ENCODE measurements around the gene SPARCL1. TPM values are rescaled to one million over a fixed set of nuclear protein-coding genes. Genes with fewer than 3 reads are reported as not detected.
A peak's percentile ranks its signal among the peaks of the same experiment; 100 is the strongest.

The SPARCL1 gene
- total RNA-seq, 4 donors from 2014 or later: 312 to 741 (median 433) TPM

DNA sequence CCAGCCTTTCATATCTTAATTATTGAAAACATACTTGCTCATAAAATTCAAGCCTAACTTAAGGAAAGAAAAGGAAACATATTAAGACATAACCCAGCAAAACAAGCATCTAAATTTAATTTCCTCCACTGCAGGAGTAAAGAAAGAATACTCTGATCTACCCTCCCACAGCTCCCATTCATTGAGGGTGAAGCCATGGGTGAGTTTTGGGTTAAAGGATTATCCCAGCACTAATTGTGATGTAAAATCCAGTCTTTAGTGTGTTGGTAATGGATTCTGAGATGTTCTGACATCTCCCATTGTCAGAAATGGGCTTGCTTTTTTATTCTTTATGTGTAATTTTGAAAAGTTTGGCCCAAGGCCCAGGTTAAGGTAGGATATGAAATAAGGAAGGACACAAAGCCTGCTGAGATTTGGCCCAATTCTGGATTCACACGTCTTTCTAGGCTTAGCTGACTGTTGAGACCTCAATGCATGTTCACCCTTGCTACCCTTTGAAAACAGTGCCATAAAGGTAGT is 50.4 kb downstream of the SPARCL1 start:
- Histone ChIP-seq H3K9me3 (peaks cover 0 to 6% (median 0%) of the 10 kb centered on the region in 4 donors), H3K27me3 (no peaks in the 10 kb centered on the region), H3K27ac (no peak overlapping the region), H3K4me3 (no peak overlapping the region), H3K4me1 (no peaks in the 10 kb centered on the region), H3K36me3 (peaks cover 0 to 36% (median 0%) of the 10 kb centered on the region in 3 donors)
- TF ChIP-seq POLR2A (IDR thresholded peaks at IDR 0.05) (no peak), EP300 (IDR thresholded peaks at IDR 0.05) (no peak)
- TF ChIP-seq, protein P1, sequence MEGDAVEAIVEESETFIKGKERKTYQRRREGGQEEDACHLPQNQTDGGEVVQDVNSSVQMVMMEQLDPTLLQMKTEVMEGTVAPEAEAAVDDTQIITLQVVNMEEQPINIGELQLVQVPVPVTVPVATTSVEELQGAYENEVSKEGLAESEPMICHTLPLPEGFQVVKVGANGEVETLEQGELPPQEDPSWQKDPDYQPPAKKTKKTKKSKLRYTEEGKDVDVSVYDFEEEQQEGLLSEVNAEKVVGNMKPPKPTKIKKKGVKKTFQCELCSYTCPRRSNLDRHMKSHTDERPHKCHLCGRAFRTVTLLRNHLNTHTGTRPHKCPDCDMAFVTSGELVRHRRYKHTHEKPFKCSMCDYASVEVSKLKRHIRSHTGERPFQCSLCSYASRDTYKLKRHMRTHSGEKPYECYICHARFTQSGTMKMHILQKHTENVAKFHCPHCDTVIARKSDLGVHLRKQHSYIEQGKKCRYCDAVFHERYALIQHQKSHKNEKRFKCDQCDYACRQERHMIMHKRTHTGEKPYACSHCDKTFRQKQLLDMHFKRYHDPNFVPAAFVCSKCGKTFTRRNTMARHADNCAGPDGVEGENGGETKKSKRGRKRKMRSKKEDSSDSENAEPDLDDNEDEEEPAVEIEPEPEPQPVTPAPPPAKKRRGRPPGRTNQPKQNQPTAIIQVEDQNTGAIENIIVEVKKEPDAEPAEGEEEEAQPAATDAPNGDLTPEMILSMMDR (IDR thresholded peaks at IDR 0.05): no peak
- no peak for DNase-seq (ENCODE audit: low spot score in 2 of 2)
- 76 to 85% methylated on average over 1 of the region's 1 CpG for WGBS, 2 donors

DNA sequence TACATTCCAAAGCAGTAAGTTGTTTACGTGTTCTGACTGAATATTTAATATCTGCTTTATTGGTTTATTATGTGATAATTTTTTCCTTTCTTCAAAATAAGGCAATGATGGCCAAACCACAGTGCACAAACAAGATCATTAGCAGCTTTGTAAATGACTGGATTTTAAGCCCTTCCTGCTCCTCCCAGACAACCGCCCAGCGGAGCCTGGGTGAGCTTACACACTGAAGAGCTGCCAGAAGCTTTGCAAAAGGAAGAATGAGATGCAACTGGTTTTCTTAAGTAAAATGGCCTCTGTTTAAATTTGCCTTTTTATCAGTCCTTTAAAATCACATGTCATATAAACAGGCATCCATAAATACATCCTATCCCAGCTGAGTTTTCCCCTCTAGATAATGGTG is 52.2 kb downstream of the SPARCL1 start:
- no peaks in the 10 kb centered on the region for H3K27me3 ChIP-seq
- no peaks in the 10 kb centered on the region for H3K9me3 ChIP-seq
- H3K4me3 ChIP-seq: no peak overlapping the region
- H3K4me1 ChIP-seq: no peaks in the 10 kb centered on the region
- peaks cover 0 to 45% (median 0%) of the 10 kb centered on the region in 3 donors for H3K36me3 ChIP-seq
- H3K27ac ChIP-seq: peak overlapping the region in 1 of 4 donors; percentile 6
- no peak for DNase-seq (ENCODE audit: low spot score in 2 of 2)
- TF ChIP-seq EP300 (IDR thresholded peaks at IDR 0.05): no peak
- TF ChIP-seq, protein P1 (IDR thresholded peaks at IDR 0.05): no peak
- 56 to 71% methylated on average over 3 of the region's 3 CpGs for WGBS, 2 donors

DNA sequence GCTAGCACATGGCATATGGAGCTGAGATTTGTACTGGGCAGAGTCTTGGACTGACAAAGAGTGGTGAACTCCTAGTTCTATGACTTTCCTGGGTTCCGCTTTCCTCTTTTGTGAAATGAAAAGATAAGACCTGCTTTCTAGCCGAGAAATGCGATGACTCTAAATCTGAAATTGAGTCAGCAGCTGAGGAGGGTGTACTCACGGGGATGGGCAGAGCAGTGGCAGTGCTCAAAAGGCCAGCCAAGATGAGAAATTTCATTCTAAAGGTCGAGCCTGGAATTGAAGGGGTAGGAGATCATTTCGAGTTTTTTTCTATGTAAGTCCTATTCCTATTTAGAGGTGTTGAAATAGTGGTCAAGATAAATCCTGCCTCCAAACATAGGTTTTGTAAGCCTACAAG is 59.8 kb downstream of the SPARCL1 start:
- 80 to 84% methylated on average over 6 of the region's 6 CpGs for WGBS, 2 donors
- no peak for TF ChIP-seq POLR2A (IDR thresholded peaks at IDR 0.05)
- H3K27ac ChIP-seq: no peak overlapping the region

DNA sequence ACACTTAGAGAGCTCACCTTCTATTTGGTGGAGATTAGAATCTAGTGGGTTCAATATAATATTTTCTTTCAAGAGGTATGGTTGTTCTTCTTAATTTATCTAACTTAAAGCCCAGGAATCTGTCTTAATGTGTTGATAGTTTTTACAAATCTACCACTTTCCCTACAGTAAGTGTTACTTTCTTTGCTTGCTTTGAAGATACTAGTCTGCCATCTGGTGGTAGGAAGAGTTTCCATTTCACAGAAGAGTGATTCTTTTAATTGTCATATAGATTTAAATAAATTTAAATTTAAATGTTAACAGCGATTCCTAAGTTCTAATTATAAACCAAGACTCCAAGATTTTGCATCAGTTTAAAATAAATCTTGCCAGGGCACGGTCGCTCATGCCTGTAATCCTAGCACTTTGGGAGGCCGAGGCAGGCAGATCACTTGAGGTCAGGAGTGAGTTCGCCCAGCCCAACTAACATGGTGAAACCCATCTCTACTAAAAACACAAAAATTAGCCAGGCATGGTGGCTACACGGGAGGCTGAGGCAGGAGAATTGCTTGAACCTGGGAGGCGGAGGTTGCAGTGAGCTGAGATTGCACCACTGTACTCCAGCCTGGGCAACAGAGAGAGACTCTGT is 63.3 kb downstream of the SPARCL1 start:
- no peaks in the 10 kb centered on the region for H3K27me3 ChIP-seq
- H3K9me3 ChIP-seq: no peaks in the 10 kb centered on the region
- H3K4me3 ChIP-seq: no peak overlapping the region
- no peak overlapping the region for H3K27ac ChIP-seq
- H3K36me3 ChIP-seq: no peaks in the 10 kb centered on the region
- DNase-seq (ENCODE audit: low spot score in 2 of 2): peak in 1 of 2 donors; percentile 44
- no peak for TF ChIP-seq EP300 (IDR thresholded peaks at IDR 0.05)
- TF ChIP-seq, protein P1 (IDR thresholded peaks at IDR 0.05): peak; percentile 38 to 64 (median 54)
- WGBS, 2 donors: 43 to 47% methylated on average over 7 of the region's 7 CpGs
- H3K4me1 ChIP-seq: peaks cover 0 to 5% (median 0%) of the 10 kb centered on the region in 4 donors

More for the DNA sequence above, 59.8 kb downstream of the SPARCL1 start:
- Histone ChIP-seq H3K4me1 (peaks cover 0 to 5% (median 0%) of the 10 kb centered on the region in 4 donors), H3K9me3 (no peaks in the 10 kb centered on the region), H3K27me3 (no peaks in the 10 kb centered on the region), H3K4me3 (no peak overlapping the region), H3K36me3 (peaks cover 0 to 16% (median 0%) of the 10 kb centered on the region in 3 donors)
- DNase-seq (ENCODE audit: low spot score in 2 of 2): no peak

DNA sequence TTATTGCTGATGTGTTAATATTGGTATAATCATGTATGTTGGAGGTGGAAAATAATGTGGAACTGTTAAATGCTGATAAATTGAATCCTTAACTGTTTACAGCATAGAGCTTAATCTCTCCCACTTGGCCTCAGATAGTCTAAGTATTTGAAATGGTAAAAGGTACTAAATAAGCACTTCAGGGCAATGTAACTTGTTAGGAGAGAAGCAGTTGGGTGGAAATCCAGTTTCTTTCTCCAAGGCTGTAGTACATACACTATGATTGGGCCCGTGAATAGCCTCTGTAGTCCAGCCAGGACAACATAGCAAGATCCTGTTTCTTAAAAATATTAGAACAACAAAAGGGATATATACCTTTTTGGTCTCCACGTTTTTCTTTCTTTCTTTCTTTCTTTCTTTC is 67.1 kb downstream of the SPARCL1 start:
- H3K27ac ChIP-seq: no peak overlapping the region
- H3K4me3 ChIP-seq: no peak overlapping the region
- DNase-seq (ENCODE audit: low spot score in 2 of 2): no peak
- H3K27me3 ChIP-seq: no peaks in the 10 kb centered on the region
- peaks cover 0 to 26% (median 5%) of the 10 kb centered on the region in 3 donors for H3K36me3 ChIP-seq
- no peak for TF ChIP-seq POLR2A (IDR thresholded peaks at IDR 0.05)
- H3K4me1 ChIP-seq: peaks cover 0 to 5% (median 0%) of the 10 kb centered on the region in 4 donors
- 89 to 91% methylated on average over 2 of the region's 2 CpGs for WGBS, 2 donors
- H3K9me3 ChIP-seq: no peaks in the 10 kb centered on the region

DNA sequence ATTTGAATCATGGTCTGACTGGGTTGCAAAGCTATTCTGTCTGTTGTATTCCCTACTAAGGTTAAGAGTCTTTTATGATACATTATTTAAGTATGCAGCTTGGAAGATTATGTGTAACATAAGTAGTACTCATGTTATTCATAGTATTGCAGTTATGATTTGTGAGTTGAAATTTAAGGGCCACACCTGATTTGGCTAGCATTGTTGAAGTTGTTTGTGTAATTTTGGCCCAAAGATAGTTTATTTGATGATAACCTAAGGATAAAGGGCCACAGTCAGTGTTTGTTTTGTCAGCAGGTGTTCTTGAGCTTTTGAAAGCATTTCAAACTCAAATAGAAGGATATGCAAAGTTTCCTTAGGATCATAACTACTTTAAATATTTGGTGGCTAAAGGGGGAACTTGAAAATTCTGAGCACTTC is 67.9 kb downstream of the SPARCL1 start:
- peaks cover 0 to 27% (median 5%) of the 10 kb centered on the region in 3 donors for H3K36me3 ChIP-seq
- H3K9me3 ChIP-seq: no peaks in the 10 kb centered on the region
- no peak overlapping the region for H3K4me3 ChIP-seq
- DNase-seq (ENCODE audit: low spot score in 2 of 2): no peak
- H3K27me3 ChIP-seq: no peaks in the 10 kb centered on the region
- H3K4me1 ChIP-seq: peaks cover 0 to 5% (median 0%) of the 10 kb centered on the region in 4 donors
- no peak overlapping the region for H3K27ac ChIP-seq
- TF ChIP-seq, protein P1 (IDR thresholded peaks at IDR 0.05): no peak
- TF ChIP-seq POLR2A (IDR thresholded peaks at IDR 0.05) (no peak), EP300 (IDR thresholded peaks at IDR 0.05) (no peak)

Data from tibial nerve (tissue), 4 donors.